GM12864 (cell line): Measurements from ENCODE around the gene HOXA10.
A peak's percentile ranks its signal among the peaks of the same experiment; 100 is the strongest.

Experiments
- DNase-seq: peaks from one replicate; pipeline ENCODE4 v3.0.0-alpha.2; 2011; ENCODE audit warnings: low read depth
- H3K4me3 ChIP-seq: 2 replicates; pipeline ENCODE4 v1.5.1; 2011; ENCODE audit warnings: mild to moderate bottlenecking, low read depth, low read length, control low read depth
- CTCF ChIP-seq: IDR thresholded peaks from 2 replicates; pipeline ENCODE4 v1.5.1; 2011; ENCODE audit warnings: low read depth, mild to moderate bottlenecking, moderate library complexity, low read length, control low read depth, inconsistent platforms; ENCODE audit errors: missing control alignments

HOXA10 gene

DNA sequence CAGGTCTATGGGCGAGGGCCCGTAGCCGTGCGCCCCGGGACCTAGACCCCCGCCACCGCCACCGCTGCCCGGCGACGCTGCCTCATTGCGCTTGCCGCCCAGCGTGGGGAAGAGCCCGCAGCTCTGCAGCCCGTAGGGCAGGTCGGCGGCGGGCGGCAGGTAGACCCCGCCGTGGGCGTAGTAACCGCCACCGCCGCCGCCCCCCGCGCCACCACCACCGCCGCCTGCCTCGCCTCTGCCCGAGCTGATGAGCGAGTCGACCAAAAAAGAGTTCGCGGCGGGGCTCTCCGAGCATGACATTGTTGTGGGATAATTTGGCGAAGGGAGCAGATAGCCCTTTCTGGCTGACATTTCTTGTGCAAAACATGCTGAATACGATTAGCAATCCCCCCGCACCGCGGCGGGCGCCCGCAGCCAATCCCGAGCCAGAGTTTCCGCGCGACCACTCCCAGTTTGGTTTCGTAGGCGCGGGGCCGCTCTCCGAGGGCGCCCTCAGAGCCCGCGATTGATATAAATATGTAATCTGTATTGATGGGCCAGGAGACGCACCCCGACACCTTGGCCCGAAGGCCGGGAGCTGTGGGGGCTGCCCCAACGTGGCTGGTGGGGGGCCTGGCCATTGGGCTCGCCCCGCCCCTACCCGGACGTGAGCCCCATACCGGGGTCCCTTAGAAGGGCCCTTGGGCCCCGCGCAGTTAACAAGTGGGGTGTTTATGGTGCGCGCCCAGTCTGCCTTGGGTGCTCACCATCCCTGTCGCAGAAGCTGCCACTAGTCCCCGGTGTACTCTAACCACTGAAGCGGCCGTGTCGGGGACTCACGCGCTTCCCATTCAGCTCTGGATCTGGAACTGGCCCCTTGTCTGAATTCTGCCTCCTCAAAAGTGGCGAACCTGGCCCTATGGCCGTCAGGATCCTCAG lies at the start of gene HOXA10:
TSS of gene HOXA10 (minus strand) at position 365 of the 918 bp plus-strand sequence. CDS start at position 351, 14 bp downstream.
- no peak for DNase-seq
- H3K4me3 ChIP-seq = peak within 1 kb of the TSS; percentile 22
- TF ChIP-seq CTCF = no peak

GRCh38 chr7:27221201-27221797 lies 47.2 kb upstream of the HOXA10 start:
- no peak for DNase-seq
- no peak for TF ChIP-seq CTCF
- no peak overlapping the region for H3K4me3 ChIP-seq

GRCh38 chr7:27220440-27220955 lies 46.4 kb upstream of the HOXA10 start:
- no peak for DNase-seq
- no peak overlapping the region for H3K4me3 ChIP-seq
- TF ChIP-seq CTCF = no peak

- DNase-seq = no peak
- no peak overlapping the region for H3K4me3 ChIP-seq
- TF ChIP-seq CTCF = no peak
Observed at GRCh38 chr7:27219821-27220220, 45.7 kb upstream of the HOXA10 start.

DNA sequence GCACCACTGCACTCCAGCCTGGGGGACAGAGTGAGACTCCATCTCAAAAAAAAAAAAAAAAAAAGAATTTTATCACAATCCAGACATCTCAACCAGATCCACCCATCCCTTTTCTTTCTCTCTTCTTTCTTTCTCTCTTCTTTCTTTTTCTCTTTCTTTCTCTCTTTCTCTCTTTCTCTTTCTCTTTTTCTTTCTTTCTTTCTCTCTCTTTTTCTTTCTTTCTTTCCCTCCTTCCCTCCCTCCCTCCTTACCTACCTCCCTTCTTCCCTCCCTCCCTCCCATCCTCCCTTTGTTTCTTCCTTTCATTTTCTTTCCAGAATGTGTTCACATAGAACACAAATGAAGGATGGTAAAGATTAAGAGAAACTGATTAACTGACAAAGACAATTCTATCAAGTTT lies 43.8 kb upstream of the HOXA10 start:
- DNase-seq = no peak
- no peak overlapping the region for H3K4me3 ChIP-seq
- no peak for TF ChIP-seq CTCF

DNA sequence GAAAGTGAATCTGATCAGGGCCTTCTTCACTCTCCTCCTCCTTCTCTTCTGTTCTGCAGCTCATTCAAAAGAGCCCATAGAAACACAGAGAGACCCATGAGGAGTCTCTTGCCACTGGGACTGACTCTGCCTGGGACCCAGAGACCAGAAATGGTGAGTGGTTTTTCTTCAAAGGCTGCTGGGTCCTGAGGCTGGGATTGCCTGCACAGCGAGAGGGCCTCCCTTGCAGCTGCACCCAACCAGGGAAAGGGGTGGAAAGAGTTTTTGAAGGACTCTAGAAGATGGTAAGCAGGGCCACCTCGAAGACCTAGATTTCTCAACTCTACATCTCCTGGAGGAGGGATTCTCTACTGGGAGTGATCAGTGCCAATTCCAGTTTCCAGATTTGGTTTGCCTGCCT lies 41.2 kb upstream of the HOXA10 start:
- no peak for DNase-seq
- TF ChIP-seq CTCF = no peak
- no peak overlapping the region for H3K4me3 ChIP-seq
